GM18507 (cell line): ENCODE data around the gene MAP4K3.
"Not testable (repeated sequence)": the region's sequence is repeated elsewhere in the genome, so short reads cannot be mapped to it uniquely, and the experiment has no call there.

Experiments used
- DNase-seq: peaks from one replicate; pipeline ENCODE4 v3.0.0; 2011; ENCODE audit warnings: low read depth; ENCODE audit not compliant: insufficient read length; ENCODE audit errors: extremely low spot score
- FAIRE-seq: peaks from 2 replicates; lab custom pipeline; 2011; peaks lifted over from hg19 to GRCh38; lab: Jason Lieb, UNC

The MAP4K3 gene

GRCh38 chr2:39379643-39380524, 57.2 kb downstream of the MAP4K3 start:
- peak; percentile 14 for DNase-seq
- peak; percentile 62 for FAIRE-seq

GRCh38 chr2:39378968-39379367, 58.1 kb downstream of the MAP4K3 start:
- DNase-seq = no peak
- FAIRE-seq = no peak

GRCh38 chr2:39377226-39377939, 59.7 kb downstream of the MAP4K3 start:
- no peak for DNase-seq
- FAIRE-seq = peak; percentile 84

GRCh38 chr2:39375917-39376316, 61.2 kb downstream of the MAP4K3 start:
- no peak for FAIRE-seq

GRCh38 chr2:39373181-39373802, 63.8 kb downstream of the MAP4K3 start:
- FAIRE-seq (no peak), DNase-seq (no peak)

More at GRCh38 chr2:39375917-39376316, 61.2 kb downstream of the MAP4K3 start:
- DNase-seq = no peak

GRCh38 chr2:39370101-39370500, 67.0 kb downstream of the MAP4K3 start:
- FAIRE-seq (no peak), DNase-seq (no peak)

- FAIRE-seq = no peak
Measured at GRCh38 chr2:39368846-39369245, 68.2 kb downstream of the MAP4K3 start.

GRCh38 chr2:39368376-39368775, 68.7 kb downstream of the MAP4K3 start:
- no peak for FAIRE-seq
- no peak for DNase-seq

More at GRCh38 chr2:39368846-39369245, 68.2 kb downstream of the MAP4K3 start:
- DNase-seq = no peak

GRCh38 chr2:39362595-39362994, 74.5 kb downstream of the MAP4K3 start:
- DNase-seq (no peak), FAIRE-seq (no peak)

- FAIRE-seq (no peak), DNase-seq (no peak)
Measured at GRCh38 chr2:39361511-39361910, 75.6 kb downstream of the MAP4K3 start.

GRCh38 chr2:39360342-39360741, 76.7 kb downstream of the MAP4K3 start:
- not testable (repeated sequence) for DNase-seq, FAIRE-seq

GRCh38 chr2:39359453-39360038, 77.5 kb downstream of the MAP4K3 start:
- FAIRE-seq (no peak), DNase-seq (no peak)

- no peak for FAIRE-seq
- no peak for DNase-seq
Measured at GRCh38 chr2:39356922-39357639, 80.0 kb downstream of the MAP4K3 start.

GRCh38 chr2:39350658-39351057, 86.4 kb downstream of the MAP4K3 start:
- DNase-seq = no peak
- no peak for FAIRE-seq

- DNase-seq = no peak
- FAIRE-seq = no peak
Measured at GRCh38 chr2:39338502-39338901, 98.6 kb downstream of the MAP4K3 start.

- DNase-seq = no peak
- no peak for FAIRE-seq
Measured at GRCh38 chr2:39335930-39336329, 101.2 kb downstream of the MAP4K3 start.

GRCh38 chr2:39334978-39335377, 102.1 kb downstream of the MAP4K3 start:
- FAIRE-seq (no peak), DNase-seq (no peak)

GRCh38 chr2:39334529-39334928, 102.6 kb downstream of the MAP4K3 start:
- FAIRE-seq (no peak), DNase-seq (no peak)

- no peak for FAIRE-seq
Measured at GRCh38 chr2:39326644-39327043, 110.4 kb downstream of the MAP4K3 start.

More at GRCh38 chr2:39326644-39327043, 110.4 kb downstream of the MAP4K3 start:
- no peak for DNase-seq
